H9 (cell line): ENCODE data around the gene WFDC2. TPM values are rescaled to one million over a fixed set of nuclear protein-coding genes. Genes with fewer than 3 reads are reported as not detected.

Experiments used
- DNase-seq: peaks from one replicate; pipeline ENCODE4 v3.0.0-alpha.2; 2017
- H2AFZ ChIP-seq: one replicate; pipeline ENCODE4 v1.6.1; 2013; ENCODE audit warnings: mild to moderate bottlenecking, low read length, control low read depth, moderate library complexity
- H2AK5ac ChIP-seq: 2 replicates; pipeline ENCODE4 v1.6.1; 2013; ENCODE audit warnings: low read length, control low read depth, mixed read lengths; ENCODE audit not compliant: insufficient read length
- H2BK120ac ChIP-seq: one replicate; pipeline ENCODE4 v1.6.1; 2013; ENCODE audit warnings: low read depth, mild to moderate bottlenecking, low read length, control low read depth, inconsistent platforms; ENCODE audit not compliant: poor library complexity, severe bottlenecking
- H2BK12ac ChIP-seq: 2 replicates; pipeline ENCODE4 v1.6.1; 2013; ENCODE audit warnings: low read length, control low read depth, mixed read lengths, low read depth; ENCODE audit not compliant: insufficient read length
- H2BK15ac ChIP-seq: 2 replicates; pipeline ENCODE4 v1.6.1; 2013; ENCODE audit warnings: low read depth, low read length, control low read depth
- H2BK20ac ChIP-seq: one replicate; pipeline ENCODE4 v1.6.1; 2013; ENCODE audit warnings: low read depth, mild to moderate bottlenecking, low read length, control low read depth, inconsistent platforms; ENCODE audit not compliant: poor library complexity, severe bottlenecking
- H2BK5ac ChIP-seq: 2 replicates; pipeline ENCODE4 v1.6.1; 2013; ENCODE audit warnings: low read length, control low read depth, mixed read lengths; ENCODE audit not compliant: insufficient read length
- H3K14ac ChIP-seq: 2 replicates; pipeline ENCODE4 v1.6.1; 2013; ENCODE audit warnings: low read length, control low read depth; ENCODE audit not compliant: insufficient read depth
- H3K18ac ChIP-seq: 2 replicates; pipeline ENCODE4 v1.6.1; 2013; ENCODE audit warnings: low read depth, mild to moderate bottlenecking, mixed read lengths, low read length, control low read depth; ENCODE audit not compliant: insufficient read length
- H3K23ac ChIP-seq: 2 replicates; pipeline ENCODE4 v1.6.1; 2013; ENCODE audit warnings: low read length, control low read depth, mixed read lengths, low read depth; ENCODE audit not compliant: insufficient read length
- H3K23me2 ChIP-seq: 2 replicates; pipeline ENCODE4 v1.6.1; 2013; ENCODE audit warnings: low read depth, mild to moderate bottlenecking, mixed read lengths, low read length, control low read depth; ENCODE audit not compliant: insufficient read length, poor library complexity, severe bottlenecking
- H3K27ac ChIP-seq: 2 replicates; pipeline ENCODE4 v1.5.1; 2013; ENCODE audit warnings: low read length, control low read depth, mixed read lengths, low read depth; ENCODE audit not compliant: insufficient read length
- H3K27me3 ChIP-seq: 2 replicates; pipeline ENCODE4 v1.6.1; 2013; ENCODE audit warnings: low read length, control low read depth, inconsistent platforms; ENCODE audit not compliant: insufficient read depth
- H3K4ac ChIP-seq: 2 replicates; pipeline ENCODE4 v1.6.1; 2013; ENCODE audit warnings: low read depth, mild to moderate bottlenecking, control low read depth, inconsistent platforms, low read length, moderate library complexity
- H3K4me1 ChIP-seq: 2 replicates; pipeline ENCODE4 v1.6.1; 2013; ENCODE audit warnings: low read length, control low read depth, inconsistent platforms; ENCODE audit not compliant: insufficient read depth
- H3K4me2 ChIP-seq: 2 replicates; pipeline ENCODE4 v1.6.1; 2013; ENCODE audit warnings: low read length, control low read depth, mixed read lengths; ENCODE audit not compliant: insufficient read length, insufficient read depth
- H3K56ac ChIP-seq: 2 replicates; pipeline ENCODE4 v1.6.1; 2013; ENCODE audit warnings: low read depth, mild to moderate bottlenecking, mixed read lengths, low read length, control low read depth; ENCODE audit not compliant: insufficient read length
- H3K79me1 ChIP-seq: 2 replicates; pipeline ENCODE4 v1.6.1; 2013; ENCODE audit warnings: low read depth, mild to moderate bottlenecking, moderate library complexity, low read length, control low read depth, inconsistent platforms; ENCODE audit not compliant: insufficient read depth, poor library complexity, severe bottlenecking
- H3K79me2 ChIP-seq: 2 replicates; pipeline ENCODE4 v1.6.1; 2013; ENCODE audit warnings: low read length, control low read depth, inconsistent platforms; ENCODE audit not compliant: insufficient read depth
- H3K9ac ChIP-seq: 2 replicates; pipeline ENCODE4 v1.6.1; 2013; ENCODE audit warnings: low read length, control low read depth, mixed read lengths; ENCODE audit not compliant: insufficient read length; ENCODE audit errors: extremely low read depth
- H3K9me3 ChIP-seq: one replicate; pipeline ENCODE4 v1.6.1; 2013; ENCODE audit warnings: low read depth, low read length, inconsistent platforms; ENCODE audit not compliant: control insufficient read depth
- H3T11ph ChIP-seq: one replicate; pipeline ENCODE4 v1.6.1; 2013; ENCODE audit warnings: mild to moderate bottlenecking, low read length, control low read depth, inconsistent platforms
- H4K20me1 ChIP-seq: one replicate; pipeline ENCODE4 v1.6.1; 2013; ENCODE audit not compliant: control insufficient read depth, insufficient read length, insufficient read depth
- H4K5ac ChIP-seq: 2 replicates; pipeline ENCODE4 v1.6.1; 2013; ENCODE audit warnings: low read depth, mild to moderate bottlenecking, mixed read lengths, low read length, control low read depth; ENCODE audit not compliant: insufficient read length
- H4K8ac ChIP-seq: replicated peaks from 2 replicates; pipeline ENCODE4 v1.6.1; 2013; ENCODE audit warnings: low read length, control low read depth, mixed read lengths, low read depth; ENCODE audit not compliant: insufficient read length
- H4K91ac ChIP-seq: 2 replicates; pipeline ENCODE4 v1.6.1; 2013; ENCODE audit warnings: low read depth, mild to moderate bottlenecking, moderate library complexity, mixed read lengths, low read length, control low read depth; ENCODE audit not compliant: insufficient read length
- H3K27ac Mint-ChIP-seq, 3 experiments: 2 replicates in 2 of 3; 3 replicates in 1 of 3; pipeline ENCODE4 v1.8.0; 2020 to 2021; ENCODE audit warnings: mixed read lengths in 3 of 3, mild to moderate bottlenecking in 1 of 3, moderate library complexity in 1 of 3
- H3K27me3 Mint-ChIP-seq: 2 replicates; pipeline ENCODE4 v1.8.0; 2021; ENCODE audit warnings: low read depth, mild to moderate bottlenecking, moderate library complexity, mixed read lengths
- H3K36me3 Mint-ChIP-seq, 3 experiments: 2 replicates in 2 of 3; 3 replicates in 1 of 3; pipeline ENCODE4 v1.8.0; 2020 to 2021; ENCODE audit warnings: low read depth in 3 of 3, mixed read lengths in 3 of 3; ENCODE audit not compliant: insufficient read depth in 1 of 3
- H3K4me1 Mint-ChIP-seq, 2 experiments: 2 replicates each; pipeline ENCODE4 v1.8.0; 2020; ENCODE audit warnings: mixed read lengths in 2 of 2
- H3K4me3 Mint-ChIP-seq, 2 experiments: 2 replicates in 1 of 2; 3 replicates in 1 of 2; pipeline ENCODE4 v1.8.0; 2020 to 2021; ENCODE audit warnings: mild to moderate bottlenecking in 2 of 2, mixed read lengths in 2 of 2, moderate library complexity in 1 of 2
- H3K9me3 Mint-ChIP-seq, 2 experiments: 2 replicates in 1 of 2; 3 replicates in 1 of 2; pipeline ENCODE4 v1.8.0; 2020; ENCODE audit warnings: mild to moderate bottlenecking in 2 of 2, mixed read lengths in 2 of 2, moderate library complexity in 1 of 2
- CTCF ChIP-seq: fragments of 200-600 bp; sonication (generic); conservative IDR thresholded peaks from 3 replicates; pipeline ENCODE4 v1.8.0; 2021; ENCODE audit warnings: antibody characterized with exemption, mild to moderate bottlenecking
- WGBS: extraction: QIAGEN DNeasy Blood & Tissue Kit; methylation state at CpG from one replicate; pipeline ENCODE4 v1.1.7; 2013; ENCODE audit warnings: missing lambda C conversion rate, low lambda C conversion rate, mixed read lengths; ENCODE audit not compliant: insufficient read length; ENCODE audit errors: extremely low coverage; 5-methylcytosine and 5-hydroxymethylcytosine counted together
- total RNA-seq: library from RNA; stranded (reverse); gene quantifications from 2 replicates; pipeline ENCODE4 v1.2.1, GENCODE V29; 2021

The WFDC2 gene
- total RNA-seq, 1 experiment from 2014 or later: 57.1 TPM

- TF ChIP-seq CTCF: no peak
These were observed 27.8 kb upstream of the WFDC2 start for GRCh38 chr20:45441746-45442145.

More at GRCh38 chr20:45441746-45442145, 27.8 kb upstream of the WFDC2 start:
- Histone ChIP-seq H2BK120ac (no peak overlapping the region), H3K9me3 (no peaks in the 10 kb centered on the region), H3K56ac (no peak overlapping the region), H2BK12ac (no peak overlapping the region), H3K23me2 (no peaks in the 10 kb centered on the region), H3K27ac (no peak overlapping the region), H3K14ac (no peak overlapping the region), H3K18ac (no peak overlapping the region), H4K91ac (no peak overlapping the region), H4K5ac (no peak overlapping the region), H3K4ac (no peak overlapping the region), H3T11ph (no peak overlapping the region), H4K8ac (no peak overlapping the region), H3K79me2 (no peaks in the 10 kb centered on the region), H2AK5ac (no peak overlapping the region), H4K20me1 (no peaks in the 10 kb centered on the region), H2BK15ac (no peak overlapping the region), H3K4me1 (no peaks in the 10 kb centered on the region; the same call in 1 of the 2 replicates), H3K79me1 (no peaks in the 10 kb centered on the region), H3K9ac (no peak overlapping the region), H3K27me3 (no peaks in the 10 kb centered on the region), H2AFZ (no peak overlapping the region), H3K23ac (no peak overlapping the region), H3K4me2 (no peak overlapping the region), H2BK20ac (no peak overlapping the region), H2BK5ac (no peak overlapping the region)
- H3K9me3 Mint-ChIP-seq: no peaks in the 10 kb centered on the region; a peak in 1 of 5 replicates
- no peaks in the 10 kb centered on the region for H3K36me3 Mint-ChIP-seq
- no peak overlapping the region; a peak in 1 of 7 replicates for H3K27ac Mint-ChIP-seq
- no peak overlapping the region for H3K4me3 Mint-ChIP-seq
- WGBS: no CpG with 5 or more reads among the region's 1 CpG
- H3K4me1 Mint-ChIP-seq: peaks cover 23 to 34% of the 10 kb centered on the region in 2 experiments
- no peak for DNase-seq
- peaks cover 3% of the 10 kb centered on the region; the same call in 1 of the 2 replicates for H3K27me3 Mint-ChIP-seq
